Neural cell (in vitro differentiated cells): ENCODE measurements around the gene ADARB2.

Experiments used
- CTCF ChIP-seq: fragments of 450-650 bp; IDR thresholded peaks from 2 replicates; pipeline ENCODE4 v1.5.1; 2014; ENCODE audit warnings: antibody characterized with exemption, mild to moderate bottlenecking, moderate library complexity; ENCODE audit not compliant: poor library complexity, severe bottlenecking
- POLR2AphosphoS5 ChIP-seq: IDR thresholded peaks from 2 replicates; pipeline ENCODE4 v1.6.1; 2012

DNA sequence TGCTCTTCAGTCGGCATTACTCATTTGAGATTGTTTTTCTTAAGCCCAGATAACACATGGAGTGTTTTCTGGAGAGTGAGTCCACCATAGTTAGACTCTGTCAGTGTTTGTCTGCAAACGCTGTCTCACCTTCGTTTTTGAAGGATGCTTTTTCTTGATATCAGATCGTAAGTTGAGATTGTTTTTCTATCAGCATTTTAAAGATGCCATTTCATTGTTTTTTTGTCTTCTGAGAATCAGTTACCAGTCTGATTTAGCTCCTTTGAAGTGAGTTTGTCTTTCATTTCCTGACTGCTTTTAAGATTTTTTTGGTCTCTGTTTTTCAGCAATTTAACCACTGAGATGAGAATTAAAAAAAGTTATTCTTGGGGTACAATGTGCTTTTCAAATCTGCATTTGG lies 543.8 kb downstream of the ADARB2 start:
- TF ChIP-seq CTCF (no peak), POLR2AphosphoS5 (no peak)
